Ovary (tissue), 3 donors: ENCODE data around the gene ZNF282.

Experiments
- CTCF ChIP-seq, 3 donors: fragments of 450-650 bp in 2 of 3; fragments of 200-600 bp in 1 of 3; IDR thresholded peaks; one replicate each; pipeline versions ENCODE4 v1.5.1 to v1.8.0; 2016 to 2022; ENCODE audit warnings: antibody characterized with exemption in 3 of 3, mild to moderate bottlenecking in 1 of 3
- EP300 ChIP-seq: sonication (generic); formaldehyde crosslinking; IDR thresholded peaks from one replicate; pipeline ENCODE4 v1.6.1; 2017; ENCODE audit warnings: antibody characterized with exemption
- POLR2A ChIP-seq: fragments of 450-650 bp; IDR thresholded peaks from one replicate; pipeline ENCODE4 v1.6.1; 2017; ENCODE audit warnings: antibody characterized with exemption, mild to moderate bottlenecking, moderate library complexity
- donor health status: DM: no; HTN: no; CAD: no.

DNA sequence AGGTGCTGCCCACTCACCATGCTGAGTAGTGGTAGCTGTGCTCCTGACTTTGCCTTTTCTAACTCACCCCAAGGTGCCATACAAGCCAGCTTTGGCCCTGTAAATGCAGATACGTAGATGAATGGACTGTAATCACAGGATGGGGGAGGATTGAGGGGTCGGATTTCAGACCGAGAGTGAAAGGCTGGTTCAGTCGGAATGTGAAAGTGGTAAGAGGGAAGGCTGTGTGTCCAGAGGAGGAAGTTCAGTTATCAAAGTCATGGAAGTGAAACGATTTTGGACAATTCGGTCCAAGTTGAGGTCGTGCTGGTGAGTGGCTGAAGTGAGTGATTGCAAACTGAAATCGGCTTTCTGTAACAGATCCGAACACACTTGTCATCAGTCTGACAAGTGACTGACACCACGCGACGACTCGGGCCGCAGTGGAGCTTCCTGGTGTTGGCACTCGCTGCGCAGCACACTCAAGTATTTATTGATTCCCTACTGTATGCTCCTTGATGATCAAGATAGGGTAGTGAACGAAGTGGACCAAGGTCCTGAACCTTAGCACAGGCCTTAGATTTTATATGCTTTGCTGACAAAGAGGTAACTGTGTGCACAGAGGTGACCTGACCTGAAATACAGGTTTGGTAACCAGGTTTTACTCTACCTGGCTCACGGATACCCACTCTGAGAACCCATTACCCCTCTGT is 10.5 kb downstream of the ZNF282 start:
- TF ChIP-seq CTCF (IDR thresholded peaks at IDR 0.05) (no peak), EP300 (no peak), POLR2A (no peak)
